GM19372 (cell line): ENCODE results near the gene AXIN1.

Experiments used
- ATAC-seq: cut with Tn5 transposase; IDR thresholded peaks from one replicate; pipeline ENCODE4 v1.9.1; 2021; ENCODE audit warnings: mild to moderate bottlenecking, low read depth, moderate library complexity; ENCODE audit not compliant: unreplicated experiment

AXIN1 gene

DNA sequence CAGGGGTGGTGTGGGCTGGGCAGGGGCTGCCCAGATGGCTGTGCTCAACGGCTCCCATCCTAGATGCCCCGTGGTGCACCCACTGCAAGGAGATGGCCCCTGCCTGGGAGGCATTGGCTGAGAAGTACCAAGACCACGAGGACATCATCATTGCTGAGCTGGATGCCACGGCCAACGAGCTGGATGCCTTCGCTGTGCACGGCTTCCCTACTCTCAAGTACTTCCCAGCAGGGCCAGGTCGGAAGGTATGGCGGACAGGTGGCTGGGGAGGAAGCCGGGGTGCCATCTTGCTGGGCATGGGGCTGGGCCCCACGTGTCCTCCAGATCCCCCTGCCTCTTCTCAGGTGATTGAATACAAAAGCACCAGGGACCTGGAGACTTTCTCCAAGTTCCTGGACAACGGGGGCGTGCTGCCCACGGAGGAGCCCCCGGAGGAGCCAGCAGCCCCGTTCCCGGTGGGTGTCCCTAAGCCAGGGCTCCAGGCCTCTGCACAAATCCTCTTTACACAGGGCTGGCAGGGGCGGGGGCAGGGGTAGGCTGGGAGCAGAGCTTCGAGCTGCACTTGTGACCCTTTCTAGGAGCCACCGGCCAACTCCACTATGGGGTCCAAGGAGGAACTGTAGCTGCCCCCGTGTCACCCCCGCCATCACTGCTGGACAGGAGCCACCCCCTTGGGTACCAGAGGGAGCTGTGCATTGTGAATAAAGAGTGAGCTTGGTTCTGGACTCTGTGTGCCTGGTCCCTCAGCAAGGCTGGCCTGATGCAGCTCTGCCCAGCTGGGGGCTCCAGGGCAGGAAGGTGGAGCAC, 65.8 kb downstream of the AXIN1 start:
- no peak for ATAC-seq

DNA sequence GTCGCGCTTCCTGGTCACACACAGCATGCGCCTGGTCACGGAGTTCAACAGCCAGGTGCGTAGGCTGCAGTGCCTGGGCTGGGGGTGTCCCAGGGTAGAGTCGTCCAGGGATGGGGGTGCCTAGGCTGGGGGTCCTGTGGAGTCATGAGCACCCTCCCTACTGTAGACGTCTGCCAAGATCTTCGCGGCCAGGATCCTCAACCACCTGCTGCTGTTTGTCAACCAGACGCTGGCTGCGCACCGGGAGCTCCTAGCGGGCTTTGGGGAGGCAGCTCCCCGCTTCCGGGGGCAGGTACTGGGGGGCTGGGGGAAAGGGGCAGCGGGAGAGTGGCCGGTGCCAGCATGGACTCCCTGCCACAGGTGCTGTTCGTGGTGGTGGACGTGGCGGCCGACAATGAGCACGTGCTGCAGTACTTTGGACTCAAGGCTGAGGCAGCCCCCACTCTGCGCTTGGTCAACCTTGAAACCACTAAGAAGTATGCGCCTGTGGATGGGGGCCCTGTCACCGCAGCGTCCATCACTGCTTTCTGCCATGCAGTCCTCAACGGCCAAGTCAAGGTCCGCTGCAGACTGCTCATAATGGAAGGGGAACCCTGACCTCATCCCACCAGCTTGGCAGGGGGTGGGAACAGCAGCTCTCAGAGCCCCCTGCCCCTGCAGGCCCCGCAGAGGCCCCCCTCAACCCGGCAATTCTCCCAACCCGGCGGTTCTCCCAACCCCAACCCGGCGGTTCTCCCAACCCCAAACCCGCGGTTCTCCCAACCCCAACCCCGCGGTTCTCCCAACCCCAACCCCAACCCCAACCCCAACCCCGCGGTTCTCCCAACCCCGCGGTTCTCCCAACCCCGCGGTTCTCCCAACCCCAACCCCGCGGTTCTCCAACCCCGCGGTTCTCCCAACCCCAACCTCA, 67.1 kb downstream of the AXIN1 start:
- ATAC-seq, result no peak

DNA sequence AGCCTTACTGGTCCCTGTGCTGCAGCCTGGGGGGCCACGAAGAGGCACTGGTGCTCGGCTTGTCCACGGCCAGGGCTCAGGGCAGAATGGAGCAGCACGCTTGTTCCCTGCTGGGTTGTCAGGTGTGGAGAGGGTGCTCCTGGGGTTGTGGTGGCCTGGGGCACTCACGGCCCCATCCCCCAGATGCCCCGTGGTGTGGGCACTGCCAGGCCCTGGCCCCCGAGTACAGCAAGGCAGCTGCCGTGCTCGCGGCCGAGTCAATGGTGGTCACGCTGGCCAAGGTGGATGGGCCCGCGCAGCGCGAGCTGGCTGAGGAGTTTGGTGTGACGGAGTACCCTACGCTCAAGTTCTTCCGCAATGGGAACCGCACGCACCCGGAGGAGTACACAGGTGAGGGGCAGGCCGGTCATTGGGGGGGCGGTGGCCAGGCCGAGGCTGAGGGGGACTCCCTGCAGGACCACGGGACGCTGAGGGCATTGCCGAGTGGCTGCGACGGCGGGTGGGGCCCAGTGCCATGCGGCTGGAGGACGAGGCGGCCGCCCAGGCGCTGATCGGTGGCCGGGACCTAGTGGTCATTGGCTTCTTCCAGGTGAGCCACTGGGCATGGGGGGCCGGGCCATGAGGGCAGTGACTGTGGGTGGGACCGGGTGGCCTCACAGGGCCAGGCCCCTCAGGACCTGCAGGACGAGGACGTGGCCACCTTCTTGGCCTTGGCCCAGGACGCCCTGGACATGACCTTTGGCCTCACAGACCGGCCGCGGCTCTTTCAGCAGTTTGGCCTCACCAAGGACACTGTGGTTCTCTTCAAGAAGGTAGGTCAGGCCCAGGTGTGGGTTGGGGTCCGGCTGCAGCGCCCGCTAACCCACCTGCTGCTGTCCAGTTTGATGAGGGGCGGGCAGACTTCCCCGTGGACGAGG, 68.1 kb downstream of the AXIN1 start:
- no peak for ATAC-seq

DNA sequence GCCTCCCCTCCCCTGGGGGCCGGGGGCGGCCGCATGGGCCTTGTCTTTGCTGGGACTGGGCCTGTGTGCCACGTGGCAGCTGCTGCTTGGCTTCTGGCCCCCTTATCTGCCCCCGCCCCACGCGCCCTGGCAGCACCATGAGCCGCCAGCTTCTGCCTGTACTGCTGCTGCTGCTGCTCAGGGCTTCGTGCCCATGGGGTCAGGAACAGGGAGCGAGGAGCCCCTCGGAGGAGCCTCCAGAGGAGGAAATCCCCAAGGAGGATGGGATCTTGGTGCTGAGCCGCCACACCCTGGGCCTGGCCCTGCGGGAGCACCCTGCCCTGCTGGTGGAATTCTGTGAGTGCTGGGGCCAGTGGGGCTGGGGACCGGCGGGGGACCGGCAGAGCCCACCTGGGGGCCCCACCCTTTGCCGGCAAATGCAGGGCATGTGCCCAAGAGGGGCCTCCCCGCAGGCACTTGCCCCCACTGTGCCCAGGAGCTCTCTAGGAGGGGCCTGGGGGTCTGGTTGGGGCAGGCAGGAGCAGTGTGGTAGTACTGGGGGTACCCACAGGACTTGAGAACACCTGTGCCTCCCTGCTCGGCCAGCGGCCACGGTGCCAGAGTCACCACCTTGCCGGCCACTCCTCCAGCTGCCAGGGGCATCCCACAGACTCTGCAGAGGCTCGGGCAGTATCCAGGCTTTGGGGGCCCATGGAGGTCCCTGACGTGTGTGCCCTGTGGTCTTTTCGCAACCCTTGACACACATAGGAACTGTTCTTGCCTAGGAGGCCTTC, 69.3 kb downstream of the AXIN1 start, which contains the start of gene PDIA2:
Gene PDIA2 (plus strand): TSS at position 132 of the 773 bp plus-strand sequence. CDS start 6 bp downstream, at position 138.
- ATAC-seq, result no peak

DNA sequence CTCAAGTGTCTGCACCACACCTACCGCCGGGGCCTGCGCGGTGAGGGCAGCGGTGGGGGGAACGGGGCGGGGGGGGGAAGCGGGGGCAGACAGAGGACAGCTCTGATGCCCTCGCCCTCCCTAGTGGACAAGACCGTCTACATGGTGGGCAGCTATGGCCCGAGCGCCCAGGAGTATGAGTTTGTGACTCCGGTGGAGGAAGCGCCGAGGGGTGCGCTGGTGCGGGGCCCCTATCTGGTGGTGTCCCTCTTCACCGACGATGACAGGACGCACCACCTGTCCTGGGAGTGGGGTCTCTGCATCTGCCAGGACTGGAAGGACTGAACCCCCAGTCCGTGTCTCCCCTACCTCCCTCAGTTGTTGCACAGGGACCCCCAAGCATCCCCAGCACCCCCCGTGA, 70.0 kb downstream of the AXIN1 start:
- ATAC-seq, result no peak

DNA sequence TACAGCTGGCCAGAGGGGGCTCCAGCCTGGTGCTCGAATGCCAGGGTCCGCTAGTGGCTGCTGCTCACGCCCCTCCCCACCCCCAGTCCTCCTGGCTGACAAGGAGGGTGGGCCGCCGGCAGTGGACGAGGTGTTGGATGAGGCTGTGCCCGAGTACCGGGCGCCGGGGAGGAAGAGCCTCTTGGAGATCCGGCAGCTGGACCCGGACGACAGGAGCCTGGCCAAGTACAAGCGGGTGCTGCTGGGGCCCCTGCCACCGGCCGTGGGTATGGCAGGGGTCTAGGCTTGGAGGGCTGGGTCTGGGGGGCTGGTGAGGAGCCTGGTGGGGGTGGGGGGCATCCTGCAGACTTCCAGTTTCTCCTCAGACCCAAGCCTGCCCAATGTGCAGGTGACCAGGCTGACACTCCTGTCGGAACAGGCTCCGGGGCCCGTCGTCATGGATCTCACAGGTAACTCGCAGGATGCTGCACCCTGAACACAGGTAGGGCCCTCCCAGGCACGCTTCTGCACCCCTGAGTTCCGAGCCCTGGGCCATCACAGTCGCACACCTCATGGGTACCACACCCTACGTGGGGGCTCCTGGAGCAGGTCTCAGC, 70.8 kb downstream of the AXIN1 start:
- ATAC-seq, result no peak

DNA sequence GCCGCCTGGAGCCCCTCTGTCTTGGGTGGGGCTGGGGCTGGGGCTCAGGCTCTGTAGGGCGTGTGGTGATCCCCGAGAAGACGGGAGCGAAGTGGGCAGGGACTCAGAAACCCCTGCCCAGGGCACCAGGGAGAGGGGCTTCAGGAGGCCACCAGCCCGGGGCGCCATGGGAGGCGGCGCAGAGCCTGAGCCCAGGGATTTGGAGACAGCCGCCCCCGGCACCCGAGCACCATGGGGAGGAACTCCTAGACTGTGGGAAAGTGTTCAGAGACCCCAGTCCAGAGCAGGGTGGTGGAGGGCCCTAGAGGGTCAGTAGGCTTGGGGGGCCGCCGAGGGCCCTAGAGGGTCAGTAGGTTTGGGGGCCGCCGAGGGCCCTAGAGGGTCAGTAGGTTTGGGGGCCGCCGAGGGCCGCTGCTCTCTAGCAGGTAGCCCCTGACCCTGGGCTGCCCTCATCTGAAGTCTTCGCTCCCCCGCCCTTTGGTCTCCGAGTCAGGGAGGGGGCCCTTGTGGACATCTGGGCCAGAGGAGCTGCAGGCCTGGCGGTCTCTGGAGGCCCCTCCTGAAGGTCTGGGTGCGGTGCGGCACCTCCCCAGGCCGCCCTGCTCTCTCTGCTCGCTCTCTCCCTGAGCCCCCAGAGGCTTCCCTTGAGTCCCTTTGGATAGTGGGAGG, 71.4 kb downstream of the AXIN1 start:
- no peak for ATAC-seq

DNA sequence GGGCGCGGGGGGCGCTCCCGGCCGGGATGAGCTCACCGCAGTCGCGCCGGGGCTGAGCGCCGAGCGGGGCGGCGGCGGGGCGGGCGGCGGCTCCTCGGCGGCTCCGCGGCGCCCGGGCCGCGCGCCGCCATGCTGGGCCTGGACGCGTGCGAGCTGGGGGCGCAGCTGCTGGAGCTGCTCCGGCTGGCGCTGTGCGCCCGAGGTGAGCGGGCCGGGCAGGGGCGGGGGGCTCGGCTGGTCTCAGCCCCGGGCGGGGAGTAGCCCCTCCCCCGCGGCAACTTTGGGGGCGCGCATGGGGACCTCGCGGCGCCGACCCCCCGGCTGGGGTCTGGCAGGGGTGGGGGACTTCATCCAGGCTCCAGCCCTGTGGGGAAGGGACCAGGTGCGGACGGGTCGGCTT, 72.0 kb downstream of the AXIN1 start, which contains the start of gene ARHGDIG:
Gene ARHGDIG (plus strand): TSS at position 40 of the 400 bp plus-strand sequence. CDS start 90 bp downstream, at position 130.
- no peak for ATAC-seq

DNA sequence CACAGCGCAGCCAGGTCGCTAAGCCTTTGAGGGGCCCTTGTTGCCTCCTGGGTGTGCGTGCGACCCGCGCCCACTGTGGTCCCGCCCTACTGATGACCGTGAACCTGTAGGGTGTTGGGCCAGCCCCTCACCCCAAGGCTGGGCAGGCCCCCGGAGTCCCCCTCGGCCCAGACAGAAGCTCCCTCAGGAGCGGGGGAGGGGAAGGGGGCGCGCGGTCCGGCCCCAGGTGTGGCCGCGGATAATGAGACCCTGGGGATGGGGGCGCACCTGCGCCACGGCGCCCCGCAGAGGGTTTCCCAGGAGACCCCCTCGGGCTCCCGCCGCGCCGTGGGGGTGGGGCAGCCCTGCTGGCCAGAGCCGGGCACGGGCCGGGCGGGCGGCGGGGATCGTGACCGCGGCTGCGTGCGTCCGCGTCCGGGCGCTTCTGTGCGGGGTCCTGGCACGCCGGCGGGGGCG, 72.5 kb downstream of the AXIN1 start:
- no peak for ATAC-seq

DNA sequence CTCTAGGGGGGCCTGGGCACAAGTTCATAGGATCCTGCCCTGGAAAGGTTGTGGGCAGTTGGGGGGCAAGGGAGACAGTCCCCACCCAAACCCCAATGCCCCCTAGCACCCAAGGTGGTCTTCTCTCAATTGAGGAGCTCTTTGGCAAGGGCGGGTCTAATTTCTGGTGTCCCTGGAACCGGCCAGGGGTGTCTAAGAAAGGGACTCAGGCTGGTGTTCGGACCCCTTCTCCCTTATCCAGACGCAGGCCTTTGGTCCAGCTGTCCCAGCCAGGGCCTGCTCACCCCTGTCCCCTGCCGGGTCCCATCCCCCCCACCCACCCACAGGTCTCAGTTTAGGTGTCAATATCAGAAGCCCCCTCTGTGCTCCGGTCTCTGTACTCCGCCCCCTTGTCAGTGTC, 73.0 kb downstream of the AXIN1 start:
- no peak for ATAC-seq

DNA sequence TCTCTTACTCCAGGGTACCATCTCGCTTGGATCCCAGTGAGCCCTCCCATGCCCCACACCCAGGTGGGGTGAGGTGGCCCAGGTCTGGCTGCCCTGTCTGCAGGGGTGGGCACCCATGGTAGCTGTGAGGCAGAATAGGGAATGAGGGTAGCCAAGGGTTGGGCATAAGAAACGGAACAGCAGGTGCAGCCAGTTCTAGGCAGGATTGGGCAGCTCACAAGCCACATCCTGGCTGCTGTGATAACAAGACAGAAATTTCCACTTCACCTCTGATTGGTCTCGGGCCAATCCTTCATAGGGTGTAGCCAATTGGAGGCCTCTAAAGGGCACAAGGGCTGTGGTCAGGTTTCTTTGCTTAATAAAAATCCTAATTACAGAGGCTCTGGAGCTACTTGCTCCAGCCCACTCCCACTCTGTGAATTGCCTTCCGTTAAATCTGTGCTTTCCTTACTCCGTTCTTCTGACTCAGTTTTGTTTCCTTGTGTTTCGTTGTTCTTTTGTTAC, 73.6 kb downstream of the AXIN1 start:
- no peak for ATAC-seq

DNA sequence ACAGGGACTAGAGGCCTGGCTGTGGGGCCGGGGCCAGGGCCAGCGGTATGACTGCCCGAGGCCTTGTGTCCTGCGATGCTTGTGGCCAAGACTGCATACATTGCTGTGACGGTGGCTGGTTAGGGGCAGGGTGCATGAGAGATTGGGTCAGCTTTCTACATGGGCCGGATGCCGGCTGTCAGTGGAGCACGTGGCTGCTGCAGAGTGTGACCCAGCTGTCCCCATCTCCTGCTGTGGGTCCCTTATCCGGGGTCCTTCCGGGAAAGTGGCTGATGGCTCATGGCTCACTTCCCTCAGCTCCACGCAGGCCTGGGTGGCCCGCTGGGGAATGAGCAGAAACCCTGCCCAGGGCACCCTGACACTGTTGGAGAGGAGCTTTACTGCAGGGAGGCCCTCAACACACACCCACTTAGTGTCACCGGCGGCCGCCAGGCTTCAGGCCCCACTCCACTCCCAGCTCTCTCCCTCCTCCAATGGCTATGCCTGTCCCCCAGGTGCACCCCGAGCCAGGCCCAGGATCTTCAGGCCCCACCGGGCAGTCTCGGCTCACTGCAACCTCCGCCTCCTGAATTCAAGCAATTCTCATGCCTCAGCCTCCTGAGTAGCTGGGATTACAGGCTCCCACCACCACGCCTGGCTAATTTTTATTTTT, 76.0 kb downstream of the AXIN1 start:
- no peak for ATAC-seq

DNA sequence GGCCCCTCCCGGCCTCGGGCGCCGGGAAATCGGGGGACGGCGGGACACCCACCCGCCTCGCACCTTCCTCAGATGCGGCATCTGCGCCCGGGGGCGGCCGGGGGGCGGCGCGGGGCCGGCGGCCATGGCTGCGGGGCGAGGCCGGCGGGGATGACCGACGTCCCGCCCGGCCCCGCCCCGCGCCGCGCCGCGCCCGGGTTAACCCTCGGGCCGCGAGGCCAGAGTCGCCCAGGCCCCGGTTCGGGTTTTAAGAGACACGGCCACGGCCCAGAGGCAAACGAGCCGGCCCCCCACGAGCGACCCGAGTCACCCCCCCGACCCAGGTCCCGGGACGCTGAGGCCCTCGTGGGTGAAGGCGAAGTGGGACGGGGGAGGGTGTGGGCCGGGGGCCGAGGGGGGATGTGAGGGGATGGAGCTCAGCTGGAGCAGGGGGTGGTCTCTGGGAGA, 76.7 kb downstream of the AXIN1 start, which contains the start of gene RGS11:
Gene RGS11 (minus strand): TSS at position 159 of the 447 bp plus-strand sequence. CDS start 33 bp downstream, at position 126.
- no peak for ATAC-seq

DNA sequence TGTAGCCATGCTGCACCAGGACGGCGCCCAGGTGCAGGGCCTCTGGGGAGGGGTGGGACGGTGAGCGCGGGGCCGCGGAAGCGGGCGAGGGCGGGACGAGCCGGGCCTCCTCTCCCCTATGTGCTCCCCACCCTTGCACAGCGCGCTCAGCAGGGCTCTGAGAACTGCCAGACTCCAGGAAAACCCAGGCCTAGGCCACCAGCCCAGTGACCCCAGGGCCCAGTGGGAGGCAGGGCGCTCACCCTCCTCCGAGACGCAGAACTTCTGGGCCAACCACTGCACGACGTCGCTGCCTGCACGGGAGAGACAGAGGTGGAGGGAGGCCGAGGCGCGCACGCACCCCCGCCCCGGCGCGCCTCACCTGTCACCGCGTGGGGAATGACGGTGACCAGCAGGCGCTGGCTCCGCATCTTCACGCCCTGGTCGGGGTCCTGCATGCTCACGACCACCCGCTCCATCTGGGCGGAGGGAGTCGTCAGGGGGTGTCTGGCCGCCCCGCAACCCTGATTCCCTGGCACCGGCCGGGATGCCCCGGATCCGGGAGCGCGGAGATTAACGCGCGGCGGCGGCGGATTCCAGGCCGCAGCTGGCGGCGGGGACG, 77.4 kb downstream of the AXIN1 start:
- ATAC-seq, result no peak

DNA sequence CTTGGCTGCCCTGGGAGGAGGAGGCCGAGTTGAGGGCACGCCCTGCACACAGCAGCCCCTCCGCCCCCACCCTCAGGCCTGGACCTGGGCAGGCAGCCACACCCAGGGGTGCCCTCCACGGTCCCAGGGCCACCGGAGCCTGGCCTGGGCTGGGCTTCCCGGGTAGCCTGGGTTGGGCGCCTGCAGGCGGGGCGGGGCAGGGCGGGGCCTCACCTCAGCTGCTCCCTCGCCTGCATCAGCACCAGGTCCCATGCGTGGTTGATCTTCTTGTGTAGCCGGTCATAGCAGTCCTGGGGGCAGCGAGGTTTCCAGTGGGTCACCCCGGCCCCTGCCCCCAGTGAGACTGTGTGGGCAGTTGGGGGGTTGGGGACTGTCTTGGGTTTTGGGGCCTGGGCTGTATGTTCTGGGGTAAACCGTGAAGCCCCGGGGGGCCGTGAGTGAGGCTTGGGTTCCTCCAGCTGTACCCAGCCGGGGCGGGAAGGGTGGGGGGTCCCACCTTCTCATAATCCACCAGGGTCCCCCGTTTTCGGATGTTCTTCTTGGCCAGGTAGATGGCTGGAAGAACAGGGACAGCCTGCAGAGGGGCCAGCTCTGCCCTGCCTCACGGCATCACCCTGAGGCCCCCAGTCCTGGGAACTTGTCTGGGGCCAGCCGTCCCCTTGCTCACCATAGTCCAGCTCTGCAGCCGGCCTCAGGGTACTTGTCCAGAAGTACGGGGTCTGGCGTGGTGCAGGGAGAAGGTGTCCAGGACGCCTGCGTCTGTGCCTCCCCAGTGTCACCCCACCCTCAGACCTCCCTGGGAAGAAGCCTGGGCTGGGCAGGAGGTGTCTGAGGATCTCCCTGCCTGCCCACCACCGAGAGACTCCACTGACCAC, 78.7 kb downstream of the AXIN1 start:
- ATAC-seq, result no peak
